K562 (cell line): ENCODE measurements around the gene CCNY.

Experiments
- AFF4 ChIP-seq: sonication (generic); formaldehyde crosslinking; IDR thresholded peaks from 2 replicates; pipeline ENCODE4 v1.8.0; 2023; ENCODE audit warnings: mild to moderate bottlenecking, missing genetic modification reagents
- BMI1 ChIP-seq: fragments of 150-350 bp; IDR thresholded peaks from 2 replicates; pipeline ENCODE4 v1.6.1; 2014; ENCODE audit warnings: low read length
- CEBPZ ChIP-seq: fragments of 150-350 bp; IDR thresholded peaks from 2 replicates; pipeline ENCODE4 v1.6.1; 2014; ENCODE audit warnings: low read depth, mild to moderate bottlenecking, low read length, borderline replicate concordance
- GTF2B ChIP-seq: IDR thresholded peaks from 2 replicates; pipeline ENCODE4 v1.6.1; 2011; ENCODE audit not compliant: insufficient read length; ENCODE audit errors: extremely low read depth
- HINFP ChIP-seq: fragments of 450-650 bp; conservative IDR thresholded peaks from 2 replicates; pipeline ENCODE4 v1.6.1; 2016; ENCODE audit warnings: missing genetic modification characterization, low read depth, mild to moderate bottlenecking, control low read depth, missing compliant biosample characterization
- POLR2A ChIP-seq: fragments of 450-650 bp; conservative IDR thresholded peaks from 2 replicates; pipeline ENCODE4 v1.6.1; 2016
- SNAPC5 ChIP-seq: fragments of 250-450 bp; sonication (Bioruptor Pico); IDR thresholded peaks from 2 replicates; pipeline ENCODE4 v1.8.0; 2021; ENCODE audit warnings: moderate library complexity, mild to moderate bottlenecking, inconsistent platforms
- TBP ChIP-seq: optimal IDR thresholded peaks from 2 replicates; pipeline ENCODE3; 2011; ENCODE audit warnings: low read depth, low read length, improper control_type of control experiment
- TRIM25 ChIP-seq: fragments of 450-650 bp; IDR thresholded peaks from 2 replicates; pipeline ENCODE4 v1.7.0; 2016; ENCODE audit warnings: borderline replicate concordance
- YY1 ChIP-seq, 3 experiments: IDR thresholded peaks; 2 replicates each; pipeline ENCODE4 v1.6.1; 2011; ENCODE audit warnings: low read length in 2 of 3, mild to moderate bottlenecking in 2 of 3, moderate library complexity in 2 of 3, borderline replicate concordance in 1 of 3, control low read depth in 1 of 3, low read depth in 1 of 3; ENCODE audit not compliant: insufficient read depth in 3 of 3, insufficient replicate concordance in 2 of 3, control insufficient read depth in 1 of 3, insufficient read length in 1 of 3; ENCODE audit errors: extremely low read depth in 1 of 3
- ZBTB33 ChIP-seq: sonication (generic); formaldehyde crosslinking; IDR thresholded peaks from 2 replicates; pipeline ENCODE4 v1.8.1; 2023; ENCODE audit warnings: mild to moderate bottlenecking, missing genetic modification reagents
- ZC3H11A ChIP-seq: IDR thresholded peaks from 2 replicates; pipeline ENCODE4 v1.6.1; 2012; ENCODE audit warnings: low read depth, low read length, improper control_type of control experiment
- TF ChIP-seq, protein P1 (sequence below), 3 experiments: IDR thresholded peaks in 2 of 3; conservative IDR thresholded peaks in 1 of 3; 2 replicates each; pipeline ENCODE4 v1.5.1; 2011 to 2012; ENCODE audit warnings: low read length in 3 of 3, mild to moderate bottlenecking in 3 of 3, control low read depth in 2 of 3, improper control_type of control experiment in 1 of 3, inconsistent platforms in 1 of 3, low read depth in 1 of 3, mixed read lengths in 1 of 3, moderate library complexity in 1 of 3; ENCODE audit not compliant: insufficient read depth in 2 of 3
- TF ChIP-seq, protein P2 (sequence below): sonication (generic); formaldehyde crosslinking; IDR thresholded peaks from 2 replicates; pipeline ENCODE4 v1.4.0; 2020; ENCODE audit warnings: mild to moderate bottlenecking, missing genetic modification reagents

GRCh38 chr10:35520996-35521395, 184.7 kb downstream of the CCNY start:
- TF ChIP-seq, protein P1, sequence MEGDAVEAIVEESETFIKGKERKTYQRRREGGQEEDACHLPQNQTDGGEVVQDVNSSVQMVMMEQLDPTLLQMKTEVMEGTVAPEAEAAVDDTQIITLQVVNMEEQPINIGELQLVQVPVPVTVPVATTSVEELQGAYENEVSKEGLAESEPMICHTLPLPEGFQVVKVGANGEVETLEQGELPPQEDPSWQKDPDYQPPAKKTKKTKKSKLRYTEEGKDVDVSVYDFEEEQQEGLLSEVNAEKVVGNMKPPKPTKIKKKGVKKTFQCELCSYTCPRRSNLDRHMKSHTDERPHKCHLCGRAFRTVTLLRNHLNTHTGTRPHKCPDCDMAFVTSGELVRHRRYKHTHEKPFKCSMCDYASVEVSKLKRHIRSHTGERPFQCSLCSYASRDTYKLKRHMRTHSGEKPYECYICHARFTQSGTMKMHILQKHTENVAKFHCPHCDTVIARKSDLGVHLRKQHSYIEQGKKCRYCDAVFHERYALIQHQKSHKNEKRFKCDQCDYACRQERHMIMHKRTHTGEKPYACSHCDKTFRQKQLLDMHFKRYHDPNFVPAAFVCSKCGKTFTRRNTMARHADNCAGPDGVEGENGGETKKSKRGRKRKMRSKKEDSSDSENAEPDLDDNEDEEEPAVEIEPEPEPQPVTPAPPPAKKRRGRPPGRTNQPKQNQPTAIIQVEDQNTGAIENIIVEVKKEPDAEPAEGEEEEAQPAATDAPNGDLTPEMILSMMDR (IDR thresholded peaks at IDR 0.05 in 2 of 3, conservative IDR thresholded peaks at IDR 0.05 in 1 of 3; ENCODE audit: insufficient read depth in 2 of 3, low read depth in 1 of 3, low read length in 3 of 3), result no peak
- TF ChIP-seq BMI1, result no peak
- TF ChIP-seq ZC3H11A, result no peak
- no peak for TF ChIP-seq ZBTB33
- TF ChIP-seq GTF2B, result no peak
- no peak for TF ChIP-seq HINFP (tag)
- TF ChIP-seq SNAPC5, result no peak
- TF ChIP-seq TRIM25, result no peak
- no peak for TF ChIP-seq POLR2A
- TF ChIP-seq TBP, result no peak
- TF ChIP-seq, protein P2, sequence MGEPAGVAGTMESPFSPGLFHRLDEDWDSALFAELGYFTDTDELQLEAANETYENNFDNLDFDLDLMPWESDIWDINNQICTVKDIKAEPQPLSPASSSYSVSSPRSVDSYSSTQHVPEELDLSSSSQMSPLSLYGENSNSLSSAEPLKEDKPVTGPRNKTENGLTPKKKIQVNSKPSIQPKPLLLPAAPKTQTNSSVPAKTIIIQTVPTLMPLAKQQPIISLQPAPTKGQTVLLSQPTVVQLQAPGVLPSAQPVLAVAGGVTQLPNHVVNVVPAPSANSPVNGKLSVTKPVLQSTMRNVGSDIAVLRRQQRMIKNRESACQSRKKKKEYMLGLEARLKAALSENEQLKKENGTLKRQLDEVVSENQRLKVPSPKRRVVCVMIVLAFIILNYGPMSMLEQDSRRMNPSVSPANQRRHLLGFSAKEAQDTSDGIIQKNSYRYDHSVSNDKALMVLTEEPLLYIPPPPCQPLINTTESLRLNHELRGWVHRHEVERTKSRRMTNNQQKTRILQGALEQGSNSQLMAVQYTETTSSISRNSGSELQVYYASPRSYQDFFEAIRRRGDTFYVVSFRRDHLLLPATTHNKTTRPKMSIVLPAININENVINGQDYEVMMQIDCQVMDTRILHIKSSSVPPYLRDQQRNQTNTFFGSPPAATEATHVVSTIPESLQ (CRISPR knock-in tag), result no peak
- no peak for TF ChIP-seq AFF4 (CRISPR knock-in tag)
- no peak for TF ChIP-seq CEBPZ
- TF ChIP-seq YY1 (IDR thresholded peaks at IDR 0.05; ENCODE audit: borderline replicate concordance in 1 of 3, control insufficient read depth in 1 of 3, extremely low read depth in 1 of 3, insufficient read depth in 3 of 3, insufficient read length in 1 of 3, insufficient replicate concordance in 2 of 3, low read depth in 1 of 3, low read length in 2 of 3), result no peak
